Left cardiac atrium (tissue), 4 donors: ENCODE results near the gene GCN1. TPM values are rescaled to one million over a fixed set of nuclear protein-coding genes. Genes with fewer than 3 reads are reported as not detected.

Experiments used
- ATAC-seq, 2 donors: fragments of 200-7000 bp; cut with Tn5 transposase; one replicate each; pipeline ENCODE4 v1.9.1; 2020; ENCODE audit warnings: mild to moderate bottlenecking in 2 of 2, moderate library complexity in 2 of 2
- DNase-seq: peaks from one replicate; pipeline ENCODE4 v3.0.0-alpha.2; 2020
- intact Hi-C, 2 donors: fragments of 100-400 bp; cut with DNase I; formaldehyde crosslinking; loops; one replicate each; pipeline versions ENCODE4 v1.14.1 to v1.15.1; 2022 to 2023
- microRNA-seq, 2 donors: library from miRNA; unstranded; fragments of <30 nt; microRNA quantifications; one replicate each; pipeline ENCODE4 v1.2.0, GENCODE V29; 2020
- total RNA-seq, 2 donors: library from RNA; stranded (reverse); fragmentation: NEBNext Ultra II Directional; extraction: Animal tissue kit (Norgen Biotek cat#: 25700); gene quantifications; one replicate each; pipeline ENCODE4 v1.2.1, GENCODE V29; 2021
- donor health status: DM: no; HTN: yes; CAD: no.
- donor health status: DM: no; HTN: yes; CAD: no; lungs with severe emphysema.
- donor health status: DM: yes; HTN: yes; CAD: no.
- donor health status: Dilated cardiomyopathy.

The GCN1 gene
- total RNA-seq, 2 donors from 2014 or later = 36.1 to 51.9 TPM

GRCh38 chr12:120090206-120090605 is 104.3 kb downstream of the GCN1 start:
- DNase-seq (no peak), ATAC-seq (no peak)
- intact Hi-C loops = no loop called here

GRCh38 chr12:120089796-120090195 is 104.7 kb downstream of the GCN1 start:
- no peak for ATAC-seq
- no peak for DNase-seq
- intact Hi-C loops = no loop called here

GRCh38 chr12:120089105-120089504 is 105.4 kb downstream of the GCN1 start:
- intact Hi-C loops = no loop called here
- DNase-seq (no peak), ATAC-seq (no peak)

GRCh38 chr12:120086801-120087621 is 107.5 kb downstream of the GCN1 start:
- intact Hi-C loops = no loop called here
- peak; percentile 99 for DNase-seq
- peak; percentile 95 to 99 for ATAC-seq

GRCh38 chr12:120085920-120086645 is 108.4 kb downstream of the GCN1 start:
- intact Hi-C loops = no loop called here
- DNase-seq (no peak), ATAC-seq (no peak)

- intact Hi-C loops = no loop called here
- ATAC-seq = no peak
- no peak for DNase-seq
These were observed 112.9 kb downstream of the GCN1 start for GRCh38 chr12:120081641-120082040.

- peak in 1 of 2 donors; percentile 38 for ATAC-seq
These were observed 114.8 kb downstream of the GCN1 start for GRCh38 chr12:120079411-120080400.

GRCh38 chr12:120078868-120079267 is 115.6 kb downstream of the GCN1 start:
- intact Hi-C loops = no loop called here
- peak in 1 of 2 donors; percentile 7 for ATAC-seq
- no peak for DNase-seq

More at GRCh38 chr12:120079411-120080400, 114.8 kb downstream of the GCN1 start:
- intact Hi-C loops = no loop called here
- no peak for DNase-seq

GRCh38 chr12:120077260-120077659 is 117.3 kb downstream of the GCN1 start:
- ATAC-seq = no peak
- intact Hi-C loops = no loop called here
- DNase-seq = no peak

Small RNA genes lying within 50 kb of the gene (microRNA-seq; reads per million reads assigned to microRNA genes)
- 0 reads per million in 2 donors for gene MIR4498

Other genes starting within 250 kb of the GCN1 start
- gene BICDL1, start 205.5 kb downstream of the GCN1 start, total RNA-seq = 10 to 100 TPM; 12.6 to 13.4 TPM
- 10 to 100 TPM; 26.7 to 42.2 TPM for gene RAB35, start 78.0 kb downstream of the GCN1 start, total RNA-seq
- 1,000 to 10,000 TPM; 1,049 to 1,054 TPM for gene RPLP0, start 6.4 kb upstream of the GCN1 start, total RNA-seq
- 10 to 100 TPM; 70.3 to 86.1 TPM for gene PXN, start 71.0 kb upstream of the GCN1 start, total RNA-seq
- over 10,000 TPM; 14,688 to 67,133 TPM for gene RNU4-2, start 97.2 kb upstream of the GCN1 start, total RNA-seq
- gene RNU4-1, start 98.5 kb upstream of the GCN1 start, total RNA-seq = 1,000 to 10,000 TPM; 1,261 to 6,779 TPM
- 1 to 10 TPM; 2.8 to 5.8 TPM for gene SIRT4, start 107.6 kb upstream of the GCN1 start, total RNA-seq
- not detected for gene PLA2G1B, start 133.1 kb upstream of the GCN1 start, total RNA-seq
- 1 to 10 TPM; 6.2 to 7.8 TPM for gene MSI1, start 174.4 kb upstream of the GCN1 start, total RNA-seq
- gene COX6A1, start 243.4 kb upstream of the GCN1 start, total RNA-seq = 100 to 1,000 TPM; 182 to 201 TPM